HG03025 (cell line): ENCODE measurements around the gene FBXL7.

ENCODE experiments used
- ATAC-seq: cut with Tn5 transposase; IDR thresholded peaks from one replicate; pipeline ENCODE4 v1.9.1; 2021; ENCODE audit warnings: mild to moderate bottlenecking, moderate library complexity; ENCODE audit not compliant: unreplicated experiment, low FRiP score

FBXL7 gene

GRCh38 chr5:15740383-15740782 is 240.4 kb downstream of the FBXL7 start:
- ATAC-seq, result no peak

GRCh38 chr5:15741591-15741990 is 241.6 kb downstream of the FBXL7 start:
- ATAC-seq, result no peak

GRCh38 chr5:15746833-15747232 is 246.9 kb downstream of the FBXL7 start:
- ATAC-seq, result no peak

- no peak for ATAC-seq
These were observed 248.3 kb downstream of the FBXL7 start for GRCh38 chr5:15748266-15748665.

GRCh38 chr5:15752663-15753285 is 252.8 kb downstream of the FBXL7 start:
- no peak for ATAC-seq

GRCh38 chr5:15753752-15754151 is 253.8 kb downstream of the FBXL7 start:
- no peak for ATAC-seq

- no peak for ATAC-seq
These were observed 257.1 kb downstream of the FBXL7 start for GRCh38 chr5:15757103-15757502.

- ATAC-seq, result no peak
These were observed 257.6 kb downstream of the FBXL7 start for GRCh38 chr5:15757619-15758018.

GRCh38 chr5:15762668-15763067 is 262.7 kb downstream of the FBXL7 start:
- no peak for ATAC-seq

- ATAC-seq, result no peak
These were observed 263.8 kb downstream of the FBXL7 start for GRCh38 chr5:15763754-15764153.

GRCh38 chr5:15768936-15769335 is 269.0 kb downstream of the FBXL7 start:
- no peak for ATAC-seq

- no peak for ATAC-seq
These were observed 272.2 kb downstream of the FBXL7 start for GRCh38 chr5:15772131-15772530.

- ATAC-seq, result no peak
These were observed 274.7 kb downstream of the FBXL7 start for GRCh38 chr5:15774632-15775031.

- ATAC-seq, result no peak
These were observed 276.4 kb downstream of the FBXL7 start for GRCh38 chr5:15776346-15776745.

GRCh38 chr5:15783734-15784133 is 283.8 kb downstream of the FBXL7 start:
- no peak for ATAC-seq

- ATAC-seq, result no peak
These were observed 285.6 kb downstream of the FBXL7 start for GRCh38 chr5:15785531-15785981.

- ATAC-seq, result no peak
These were observed 286.3 kb downstream of the FBXL7 start for GRCh38 chr5:15786326-15786725.

- ATAC-seq, result no peak
These were observed 286.9 kb downstream of the FBXL7 start for GRCh38 chr5:15786884-15787283.

- no peak for ATAC-seq
These were observed 287.7 kb downstream of the FBXL7 start for GRCh38 chr5:15787681-15788080.

- ATAC-seq, result no peak
These were observed 289.7 kb downstream of the FBXL7 start for GRCh38 chr5:15789642-15790041.

GRCh38 chr5:15790446-15791018 is 290.6 kb downstream of the FBXL7 start:
- no peak for ATAC-seq

GRCh38 chr5:15791274-15791673 is 291.3 kb downstream of the FBXL7 start:
- ATAC-seq, result no peak
